H1 (cell line): ENCODE measurements around the gene LRRK1. TPM values are rescaled to one million over a fixed set of nuclear protein-coding genes. Genes with fewer than 3 reads are reported as not detected.

ENCODE experiments used
- CTCF ChIA-PET: fragments of 300-600 bp; sonication (Branson Sonifier 250); formaldehyde crosslinking; loops from one replicate; lab custom pipeline; 2021; ENCODE audit not compliant: partially characterized antibody; lab: Charles Lee
- POLR2A ChIA-PET: fragments of 300-600 bp; sonication (Branson Sonifier 250); formaldehyde crosslinking; loops from one replicate; lab custom pipeline; 2021; ENCODE audit warnings: inconsistent platforms; ENCODE audit not compliant: partially characterized antibody; lab: Charles Lee
- DNase-seq, 2 experiments: peaks; one replicate each; pipeline versions ENCODE4 v3.0.0 to v3.0.0-alpha.2; 2010 to 2022; ENCODE audit warnings: low spot score in 2 of 2, low read depth in 1 of 2, mixed read lengths in 1 of 2
- FAIRE-seq: peaks from 2 replicates; lab custom pipeline; 2011; peaks lifted over from hg19 to GRCh38; lab: Jason Lieb, UNC
- H2AFZ ChIP-seq: 2 replicates; pipeline ENCODE4 v1.8.1; 2012; ENCODE audit warnings: low read length, inconsistent platforms
- H2AK5ac ChIP-seq: 2 replicates; pipeline ENCODE4 v1.6.1; 2013; ENCODE audit warnings: low read depth, low read length
- H2BK120ac ChIP-seq: replicated peaks from 2 replicates; pipeline ENCODE3; 2013; ENCODE audit warnings: low read depth, low read length, inconsistent platforms
- H2BK12ac ChIP-seq: 2 replicates; pipeline ENCODE4 v1.6.1; 2013; ENCODE audit warnings: low read depth, low read length
- H2BK15ac ChIP-seq: 2 replicates; pipeline ENCODE4 v1.6.1; 2013; ENCODE audit warnings: low read length
- H2BK20ac ChIP-seq: 2 replicates; pipeline ENCODE4 v1.6.1; 2013; ENCODE audit warnings: low read length
- H2BK5ac ChIP-seq: 2 replicates; pipeline ENCODE4 v1.6.1; 2013; ENCODE audit warnings: low read depth, low read length
- H3K14ac ChIP-seq: 2 replicates; pipeline ENCODE4 v1.6.1; 2013; ENCODE audit warnings: inconsistent platforms; ENCODE audit not compliant: insufficient read length
- H3K18ac ChIP-seq: 2 replicates; pipeline ENCODE4 v1.6.1; 2013; ENCODE audit warnings: low read length; ENCODE audit errors: extremely low read depth
- H3K23ac ChIP-seq: 2 replicates; pipeline ENCODE4 v1.6.1; 2013; ENCODE audit warnings: inconsistent platforms; ENCODE audit not compliant: insufficient read length
- H3K23me2 ChIP-seq: 2 replicates; pipeline ENCODE4 v1.6.1; 2013; ENCODE audit warnings: low read depth, low read length
- H3K27ac ChIP-seq: 2 replicates; pipeline ENCODE4 v1.6.1; 2011; ENCODE audit warnings: low read depth, low read length, inconsistent platforms
- H3K27me3 ChIP-seq, 4 experiments: replicated peaks in 1 of 4; 1 replicate in 1 of 4; 2 replicates in 3 of 4; pipeline versions ENCODE4 v1.6.1 to v1.8.1; 2011 to 2013; ENCODE audit warnings: low read length in 3 of 4, mild to moderate bottlenecking in 3 of 4, inconsistent platforms in 2 of 4, mixed read lengths in 2 of 4, moderate library complexity in 1 of 4; ENCODE audit not compliant: control insufficient read depth in 3 of 4, insufficient read depth in 3 of 4; ENCODE audit errors: extremely low read depth in 1 of 4
- H3K36me3 ChIP-seq, 4 experiments: 2 replicates each; pipeline versions ENCODE4 v1.6.1 to v1.8.1; 2011 to 2013; ENCODE audit warnings: mild to moderate bottlenecking in 4 of 4, low read length in 3 of 4, moderate library complexity in 2 of 4, control low read depth in 1 of 4, inconsistent platforms in 1 of 4; ENCODE audit not compliant: insufficient read depth in 4 of 4, control insufficient read depth in 2 of 4
- H3K4ac ChIP-seq: replicated peaks from 2 replicates; pipeline ENCODE3; 2013; ENCODE audit warnings: low read length, low read depth, mixed read lengths, inconsistent platforms; ENCODE audit not compliant: insufficient read length
- H3K4me1 ChIP-seq, 4 experiments: replicated peaks in 1 of 4; 1 replicate in 1 of 4; 2 replicates in 3 of 4; pipeline versions ENCODE4 v1.6.1 to v1.8.1; 2011 to 2013; ENCODE audit warnings: low read length in 3 of 4, inconsistent platforms in 2 of 4, mixed read lengths in 1 of 4; ENCODE audit not compliant: insufficient read depth in 4 of 4, control insufficient read depth in 3 of 4
- H3K4me2 ChIP-seq, 2 experiments: 2 replicates each; pipeline versions ENCODE4 v1.6.1 to v1.8.1; 2011 to 2013; ENCODE audit warnings: low read depth in 2 of 2, low read length in 2 of 2, control low read depth in 1 of 2, inconsistent platforms in 1 of 2, mild to moderate bottlenecking in 1 of 2; ENCODE audit not compliant: insufficient read depth in 1 of 2
- H3K4me3 ChIP-seq, 4 experiments: fragments of 200-600, 300-600 bp in 1 of 4; sonication (generic), shearing (Covaris generic), sonication (Bioruptor Twin) in 1 of 4; 2 replicates each; pipeline versions ENCODE4 v1.5.1 to v1.8.1; 2011 to 2016; ENCODE audit warnings: low read length in 4 of 4, low read depth in 3 of 4, control low read depth in 2 of 4, inconsistent platforms in 2 of 4, mild to moderate bottlenecking in 2 of 4, mixed read lengths in 1 of 4, moderate library complexity in 1 of 4; ENCODE audit not compliant: insufficient read depth in 2 of 4; ENCODE audit errors: extremely low read depth in 1 of 4
- H3K56ac ChIP-seq: replicated peaks from 2 replicates; pipeline ENCODE3; 2013; ENCODE audit warnings: low read depth, mild to moderate bottlenecking, mixed read lengths, low read length, inconsistent platforms; ENCODE audit not compliant: insufficient read length
- H3K79me1 ChIP-seq: 2 replicates; pipeline ENCODE4 v1.6.1; 2013; ENCODE audit warnings: low read depth, low read length, control low read depth
- H3K79me2 ChIP-seq, 2 experiments: 2 replicates each; pipeline versions ENCODE4 v1.6.1 to v1.8.1; 2012 to 2013; ENCODE audit warnings: low read length in 2 of 2, mild to moderate bottlenecking in 2 of 2, inconsistent platforms in 1 of 2; ENCODE audit not compliant: insufficient read depth in 2 of 2, control insufficient read depth in 1 of 2
- H3K9ac ChIP-seq, 4 experiments: replicated peaks in 1 of 4; 1 replicate in 1 of 4; 2 replicates in 3 of 4; pipeline versions ENCODE4 v1.6.1 to v1.8.1; 2011 to 2013; ENCODE audit warnings: low read depth in 3 of 4, low read length in 3 of 4, control low read depth in 2 of 4, mild to moderate bottlenecking in 2 of 4, moderate library complexity in 2 of 4, inconsistent platforms in 1 of 4; ENCODE audit errors: extremely low read depth in 1 of 4
- H3K9me3 ChIP-seq, 2 experiments: 2 replicates each; pipeline versions ENCODE4 v1.6.1 to v1.8.1; 2012 to 2013; ENCODE audit warnings: mild to moderate bottlenecking in 2 of 2, moderate library complexity in 2 of 2, control low read depth in 1 of 2, inconsistent platforms in 1 of 2, low read depth in 1 of 2, low read length in 1 of 2, mixed read lengths in 1 of 2; ENCODE audit not compliant: insufficient read depth in 2 of 2
- H4K20me1 ChIP-seq, 2 experiments: replicated peaks in 1 of 2; 2 replicates each; pipeline versions ENCODE3 to v1.8.1; 2011 to 2013; ENCODE audit warnings: inconsistent platforms in 2 of 2, low read length in 2 of 2, mild to moderate bottlenecking in 1 of 2; ENCODE audit not compliant: insufficient read depth in 2 of 2, control insufficient read depth in 1 of 2
- H4K5ac ChIP-seq: 2 replicates; pipeline ENCODE4 v1.6.1; 2013; ENCODE audit warnings: low read length, low read depth, mixed read lengths, inconsistent platforms; ENCODE audit not compliant: insufficient read length
- H4K8ac ChIP-seq: 2 replicates; pipeline ENCODE4 v1.8.0; 2013; ENCODE audit warnings: mild to moderate bottlenecking, moderate library complexity, low read length, inconsistent platforms; ENCODE audit not compliant: insufficient read depth; ENCODE audit errors: extremely low read depth
- H4K91ac ChIP-seq: replicated peaks from 2 replicates; pipeline ENCODE3; 2013; ENCODE audit warnings: low read length, mixed read lengths, inconsistent platforms; ENCODE audit not compliant: insufficient read length
- CHD1 ChIP-seq: IDR thresholded peaks from 2 replicates; pipeline ENCODE4 v1.6.1; 2012; ENCODE audit warnings: low read depth, low read length, improper control_type of control experiment
- HDAC6 ChIP-seq: IDR thresholded peaks from one replicate; pipeline ENCODE4 v1.7.1; 2012; ENCODE audit warnings: low read depth, mild to moderate bottlenecking, inconsistent platforms, low read length, moderate library complexity
- RBBP5 ChIP-seq: IDR thresholded peaks from 2 replicates; pipeline ENCODE4 v1.7.1; 2012; ENCODE audit warnings: low read depth, mild to moderate bottlenecking, inconsistent platforms, low read length, moderate library complexity, borderline replicate concordance
- WGBS, 2 experiments: shearing (Covaris generic) in 1 of 2; methylation state at CpG; one replicate each; pipeline versions ENCODE4 v1.1.6 to v1.1.7; 2013 to 2015; ENCODE audit warnings: low lambda C conversion rate in 2 of 2, mixed read lengths in 2 of 2, inconsistent platforms in 1 of 2, low coverage in 1 of 2, missing lambda C conversion rate in 1 of 2; ENCODE audit not compliant: insufficient replicate concordance in 2 of 2, insufficient coverage in 1 of 2, insufficient read length in 1 of 2; ENCODE audit errors: extremely low coverage in 1 of 2, missing lambda C conversion rate in 1 of 2; 5-methylcytosine and 5-hydroxymethylcytosine counted together
- polyA plus RNA-seq, 7 experiments: library from polyadenylated mRNA; depleted of rRNA in 3 of 7; stranded (reverse) in 5 of 7; unstranded in 2 of 7; fragments of >200 nt in 5 of 7; fragments of 200-250 nt in 2 of 7; gene quantifications; 1 replicate in 5 of 7; 2 replicates in 1 of 7; 4 replicates in 1 of 7; pipeline versions ENCODE4 v1.2.1 to v1.2.3, GENCODE V29; 2011 to 2013; ENCODE audit warnings: missing spikeins in 2 of 7, mixed read lengths in 2 of 7
- total RNA-seq: library from RNA; stranded (reverse); fragmentation: NEBNext Ultra II Directional; extraction: Animal tissue kit (Norgen Biotek cat#: 25700); gene quantifications from 2 replicates; pipeline ENCODE4 v1.2.1, GENCODE V29; 2021

Gene LRRK1
- total and polyA plus RNA-seq, 2 of the 8 experiments (the other 6 are each of a cell fraction or from before 2014, with no cell fraction given): 1.2 to 3.6 TPM

DNA sequence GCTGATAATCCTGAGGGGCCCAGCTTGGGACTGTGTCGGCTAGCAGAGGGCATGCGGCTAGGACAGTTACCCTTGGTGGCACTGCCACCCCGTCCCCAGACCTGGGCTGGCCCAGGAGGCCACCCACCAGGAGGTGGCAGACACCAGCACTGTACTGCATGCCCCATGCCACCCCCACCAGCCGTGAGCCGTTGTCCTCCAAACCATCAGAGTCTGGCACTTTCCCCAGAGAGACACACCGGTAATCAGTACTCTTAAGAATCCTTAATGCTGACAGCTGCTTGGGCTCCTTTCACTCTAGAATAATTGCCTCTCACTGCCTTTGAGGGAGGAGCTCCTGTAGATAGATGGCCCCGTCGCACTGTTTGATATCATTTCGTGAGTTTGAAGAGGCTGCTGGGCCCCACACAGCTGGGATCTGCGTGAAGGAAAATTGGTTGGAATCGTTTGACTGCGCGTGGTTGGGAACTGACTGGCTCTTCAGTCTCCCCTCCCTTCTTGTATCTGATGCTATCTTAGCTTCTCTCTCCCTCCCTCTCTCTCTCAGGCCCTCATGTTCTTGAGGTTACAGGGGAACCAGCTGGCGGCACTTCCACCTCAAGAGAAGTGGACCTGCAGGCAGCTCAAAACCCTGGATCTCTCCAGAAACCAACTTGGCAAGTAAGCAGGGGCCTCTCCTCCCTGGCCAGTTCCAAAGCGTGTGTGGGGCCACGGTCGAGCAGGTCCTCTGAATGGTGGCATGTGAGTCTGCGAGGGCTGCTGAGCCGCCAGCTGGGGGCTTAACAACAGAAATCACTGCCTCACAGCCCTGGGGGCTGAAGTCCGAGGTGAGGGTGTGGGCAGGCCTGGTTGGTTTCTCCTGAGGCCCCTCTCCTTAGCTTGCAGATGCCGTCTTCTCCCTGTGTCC, 94.9 kb downstream of the LRRK1 start:
- no peak overlapping the region for H3K27ac ChIP-seq
- H3K79me1 ChIP-seq: no peaks in the 10 kb centered on the region
- no peak overlapping the region for H2BK120ac ChIP-seq
- H3K23ac ChIP-seq: no peak overlapping the region
- H3K14ac ChIP-seq: no peak overlapping the region
- H2AFZ ChIP-seq: no peak overlapping the region
- H2BK5ac ChIP-seq: peak overlapping the region; percentile 61; the same call in 1 of the 2 replicates
- H3K9ac ChIP-seq: no peak overlapping the region
- H4K91ac ChIP-seq: no peak overlapping the region
- no peak overlapping the region for H3K4me3 ChIP-seq
- no peak overlapping the region for H3K4me2 ChIP-seq
- no peaks in the 10 kb centered on the region; a peak in 1 of 7 replicates for H3K27me3 ChIP-seq
- no peaks in the 10 kb centered on the region for H3K9me3 ChIP-seq
- H3K79me2 ChIP-seq: no peaks in the 10 kb centered on the region
- H3K23me2 ChIP-seq: no peaks in the 10 kb centered on the region; the same call in 1 of the 2 replicates
- peak overlapping the region; percentile 22; the same call in 1 of the 2 replicates for H2BK12ac ChIP-seq
- H3K36me3 ChIP-seq: no peaks in the 10 kb centered on the region
- 87% methylated on average over 20 of the region's 21 CpGs; no CpG with 5 or more reads in 1 of the 2 experiments for WGBS, 2 experiments
- TF ChIP-seq RBBP5 (no peak), CHD1 (no peak), HDAC6 (no peak)
- TF ChIP-seq, all 59 proteins: peak for 0
- no peak overlapping the region for H4K8ac ChIP-seq
- H4K20me1 ChIP-seq: no peaks in the 10 kb centered on the region
- CTCF ChIA-PET: interaction anchor here (0.6 to 22.3 kb wide), 37 partner anchors 10 to 275 kb away, joined by 3 to 405 read pairs (median 4); partner anchors contain the start of genes CHSY1 and LRRK1
- H3K56ac ChIP-seq: no peak overlapping the region
- POLR2A ChIA-PET: interaction anchor here (1.0 kb wide), 1 partner anchor 236 kb away, joined by 3 read pairs; no protein-coding TSS in a partner anchor
- DNase-seq: no peak
- H2BK15ac ChIP-seq: no peak overlapping the region
- no peak for FAIRE-seq
- H3K18ac ChIP-seq: no peak overlapping the region
- no peak overlapping the region for H4K5ac ChIP-seq
- peak overlapping the region; percentile 64; the same call in 1 of the 2 replicates for H2BK20ac ChIP-seq
- H3K4ac ChIP-seq: no peak overlapping the region
- H2AK5ac ChIP-seq: no peak overlapping the region
- peaks cover 0 to 9% (median 4%) of the 10 kb centered on the region in 4 experiments; a peak in 5 of 7 replicates for H3K4me1 ChIP-seq
